Measurements from ENCODE around the gene UBE3B. TPM values are rescaled to one million over a fixed set of nuclear protein-coding genes. Genes with fewer than 3 reads are reported as not detected.

The UBE3B gene
- polyA plus RNA-seq, 1 donor from 2014 or later, result 23.3 TPM

DNA sequence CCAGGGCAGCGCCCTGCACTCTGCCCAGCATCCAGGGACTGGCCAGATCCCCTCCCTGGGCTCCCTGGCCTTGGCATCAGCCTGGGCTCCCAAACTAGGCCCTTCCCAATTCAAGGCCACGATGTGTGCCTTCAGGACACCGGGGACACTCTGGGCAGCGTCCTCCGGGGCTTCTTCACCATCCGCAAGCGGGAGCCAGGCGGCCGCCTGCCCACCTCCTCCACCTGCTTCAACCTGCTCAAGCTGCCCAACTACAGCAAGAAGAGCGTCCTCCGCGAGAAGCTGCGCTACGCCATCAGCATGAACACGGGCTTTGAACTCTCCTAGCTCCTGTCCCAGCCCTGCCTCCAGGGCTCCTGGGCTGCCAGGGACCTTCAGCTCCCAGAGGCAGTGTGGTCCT, 57.0 kb downstream of the UBE3B start:
- Mint-ChIP-seq H3K4me1 (no peaks in the 10 kb centered on the region), H3K27ac (no peak overlapping the region), H3K27me3 (no peaks in the 10 kb centered on the region), H3K36me3 (peaks cover 5% of the 10 kb centered on the region), H3K4me3 (no peak overlapping the region), H3K9me3 (no peaks in the 10 kb centered on the region)

DNA sequence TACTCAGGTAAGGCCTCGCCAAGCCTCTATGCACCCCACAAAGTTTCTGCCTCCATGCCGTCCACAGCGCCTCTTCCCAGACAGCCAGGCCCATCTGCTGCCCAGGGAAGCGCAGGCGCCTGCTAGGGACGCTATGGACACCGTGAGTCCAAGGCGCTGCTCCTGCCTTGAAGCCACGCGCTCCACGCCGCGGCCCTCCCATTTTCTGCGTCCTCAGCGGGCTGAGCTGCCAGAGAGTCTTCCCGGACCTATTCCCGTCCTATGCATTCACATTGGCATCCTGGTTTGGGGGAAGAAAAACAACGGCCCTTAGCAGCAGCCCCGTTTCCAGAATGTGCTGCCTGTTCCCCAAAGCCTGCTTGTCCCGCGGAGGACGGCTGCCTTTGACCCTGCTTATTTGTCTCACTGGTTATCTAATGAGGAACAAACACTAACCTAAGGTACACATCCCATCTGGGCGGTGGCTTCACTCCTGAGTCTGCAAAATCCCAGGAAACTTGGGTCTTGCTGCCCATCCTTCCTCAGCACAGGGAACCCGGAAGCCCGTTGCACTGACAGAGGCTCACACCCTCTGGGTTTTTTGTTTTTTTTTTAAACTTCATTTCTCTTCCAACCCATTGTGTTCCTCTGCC, 57.9 kb downstream of the UBE3B start:
- Mint-ChIP-seq H3K4me1 (no peaks in the 10 kb centered on the region), H3K27ac (no peak overlapping the region), H3K9me3 (no peaks in the 10 kb centered on the region), H3K4me3 (no peak overlapping the region), H3K36me3 (peaks cover 5% of the 10 kb centered on the region), H3K27me3 (no peaks in the 10 kb centered on the region)

DNA sequence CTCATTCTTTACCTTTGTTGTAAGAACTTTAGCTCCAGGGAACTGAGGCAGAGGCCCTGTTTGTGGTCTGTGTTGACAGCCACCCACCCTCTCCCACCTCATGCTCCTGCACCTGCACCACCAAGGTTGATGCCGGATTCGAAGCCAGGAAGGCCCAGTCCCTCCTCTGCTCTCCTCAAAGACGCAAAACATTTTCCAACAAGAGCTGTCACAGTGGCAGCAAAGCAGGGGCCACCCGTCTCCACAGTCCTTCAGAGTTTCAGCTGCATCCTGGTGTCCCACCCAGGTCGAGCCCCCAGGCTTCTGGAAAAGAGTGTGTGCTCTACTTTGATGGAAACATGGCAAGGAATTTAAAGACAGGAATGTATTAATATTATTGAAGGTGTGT, 58.4 kb downstream of the UBE3B start:
- no peak overlapping the region for H3K27ac Mint-ChIP-seq
- H3K4me1 Mint-ChIP-seq, result no peaks in the 10 kb centered on the region
- no peak overlapping the region for H3K4me3 Mint-ChIP-seq
- no peaks in the 10 kb centered on the region for H3K27me3 Mint-ChIP-seq
- H3K36me3 Mint-ChIP-seq, result peaks cover 5% of the 10 kb centered on the region
- no peaks in the 10 kb centered on the region for H3K9me3 Mint-ChIP-seq

DNA sequence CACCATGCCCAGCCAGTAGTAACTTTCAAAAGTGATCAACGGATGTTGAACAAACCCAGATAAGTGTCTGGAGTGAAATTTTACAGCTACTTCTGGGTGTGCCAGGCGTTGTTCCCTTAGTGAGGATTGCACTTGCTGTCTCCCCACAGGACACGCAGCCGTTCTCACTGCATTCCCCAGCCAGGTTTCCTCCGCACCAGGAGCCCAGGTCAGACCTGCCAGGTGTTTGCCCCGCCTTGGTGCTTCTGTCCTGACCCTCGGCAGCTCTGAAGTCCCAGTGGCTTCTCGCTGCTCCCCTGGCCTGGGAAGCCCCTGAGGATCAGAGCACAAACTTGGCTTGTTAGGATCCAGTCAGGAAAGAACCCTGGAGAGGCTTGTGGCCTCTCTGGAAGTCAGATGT, 59.7 kb downstream of the UBE3B start:
- H3K4me3 Mint-ChIP-seq, result no peak overlapping the region
- H3K4me1 Mint-ChIP-seq, result no peaks in the 10 kb centered on the region
- no peaks in the 10 kb centered on the region for H3K27me3 Mint-ChIP-seq
- peaks cover 4% of the 10 kb centered on the region for H3K36me3 Mint-ChIP-seq
- H3K9me3 Mint-ChIP-seq, result no peaks in the 10 kb centered on the region
- peak overlapping the region in 1 of 3 donors; percentile 71 for H3K27ac Mint-ChIP-seq

DNA sequence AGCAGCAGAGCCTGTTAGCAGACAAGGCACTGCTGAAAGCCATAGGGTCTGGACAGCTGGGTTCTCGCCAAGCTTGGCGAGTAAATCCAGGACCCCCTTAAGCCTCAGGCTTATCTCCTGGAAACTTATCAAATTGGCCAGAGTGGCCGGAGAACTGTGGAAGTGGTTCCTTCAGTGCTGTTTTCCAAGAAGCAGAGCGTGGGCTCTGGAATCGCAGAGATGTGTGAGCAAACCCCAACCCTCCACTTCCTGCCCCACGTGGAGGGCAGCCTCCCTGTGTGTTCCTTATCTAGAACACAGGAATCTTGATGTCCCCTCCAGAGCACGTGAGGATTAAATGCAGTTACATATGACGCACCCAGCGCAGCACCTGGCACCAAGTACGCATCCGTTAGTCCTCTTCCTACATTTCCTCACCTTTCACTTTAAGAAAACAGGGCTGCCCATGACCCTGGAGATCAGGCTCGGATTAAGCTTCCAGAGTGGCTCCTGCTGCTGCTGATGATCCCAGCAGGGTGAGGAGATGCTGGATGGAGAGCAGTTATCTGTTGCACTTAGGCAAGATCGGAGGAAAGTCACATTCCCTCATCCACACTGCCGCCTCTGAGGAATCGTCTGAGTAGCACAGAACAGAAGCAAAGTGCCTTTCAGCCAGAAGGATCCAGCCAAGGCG, 60.9 kb downstream of the UBE3B start:
- H3K36me3 Mint-ChIP-seq, result peaks cover 4% of the 10 kb centered on the region
- no peaks in the 10 kb centered on the region for H3K27me3 Mint-ChIP-seq
- no peaks in the 10 kb centered on the region for H3K9me3 Mint-ChIP-seq
- H3K4me1 Mint-ChIP-seq, result no peaks in the 10 kb centered on the region
- no peak overlapping the region for H3K27ac Mint-ChIP-seq
- H3K4me3 Mint-ChIP-seq, result no peak overlapping the region

DNA sequence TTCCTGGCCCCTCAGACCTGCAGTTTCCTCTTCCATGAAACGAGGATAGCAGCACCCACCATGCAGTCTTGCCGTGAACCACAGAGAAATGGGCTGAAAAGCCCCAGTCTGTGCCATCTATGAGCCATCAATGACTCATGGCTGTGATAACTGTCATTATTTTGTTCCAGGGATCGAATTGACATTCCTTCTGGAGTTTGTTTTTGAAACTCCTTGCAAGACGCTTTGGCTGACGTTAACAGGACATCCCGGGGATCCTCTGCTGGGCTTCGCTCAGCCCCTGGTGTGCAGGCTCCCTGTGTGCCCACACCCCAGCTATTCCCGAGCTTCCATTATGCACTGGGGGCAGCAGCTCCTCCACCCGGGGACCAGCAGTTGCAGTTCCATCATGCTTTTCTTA, 62.1 kb downstream of the UBE3B start:
- Mint-ChIP-seq H3K27me3 (no peaks in the 10 kb centered on the region), H3K27ac (no peak overlapping the region), H3K36me3 (peaks cover 2% of the 10 kb centered on the region), H3K4me1 (no peaks in the 10 kb centered on the region), H3K4me3 (peak overlapping the region in 1 of 4 donors; percentile 12), H3K9me3 (no peaks in the 10 kb centered on the region)

DNA sequence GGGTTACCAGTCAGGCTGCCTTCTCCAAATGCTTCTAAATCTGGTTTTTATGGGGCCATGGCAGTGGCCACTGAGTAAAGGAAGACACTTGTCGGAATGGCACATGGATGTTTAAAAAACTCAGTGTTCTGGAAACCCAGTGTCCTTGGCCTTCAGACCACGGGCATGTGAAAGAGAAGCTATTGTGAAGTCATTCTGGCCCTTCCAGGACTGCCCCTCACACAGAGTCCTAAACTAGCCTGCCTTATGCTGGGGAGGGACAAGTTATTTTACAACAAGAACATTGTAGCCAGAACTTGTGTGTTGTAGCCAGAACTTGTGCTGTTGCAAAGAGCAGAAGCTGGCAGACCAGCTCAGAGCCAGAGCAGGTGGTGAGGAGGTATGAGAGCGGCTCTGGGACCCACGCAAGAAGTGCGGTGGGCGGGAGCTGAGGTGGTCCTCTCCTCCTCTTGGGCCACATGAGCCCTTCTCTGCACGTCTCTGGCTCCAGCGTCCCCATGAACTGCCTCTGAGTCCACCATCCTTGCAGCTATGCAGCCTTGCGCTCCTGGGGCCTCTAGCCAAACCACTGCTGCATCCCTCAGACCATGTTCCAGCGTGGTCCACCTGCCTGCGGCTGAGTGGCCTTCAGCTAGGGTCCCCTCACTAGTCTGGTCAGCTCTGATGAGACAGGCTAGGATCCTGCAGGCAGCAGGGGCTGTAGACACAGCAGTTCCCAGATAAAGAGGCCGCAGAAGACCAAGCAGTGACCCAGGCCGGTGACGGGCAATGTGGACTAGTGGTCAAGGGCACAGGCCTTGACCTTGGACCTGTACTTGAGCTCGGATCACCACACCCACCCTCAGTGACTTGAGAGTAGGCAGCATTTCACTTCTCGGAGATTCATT, 63.3 kb downstream of the UBE3B start:
- peaks cover 2% of the 10 kb centered on the region for H3K36me3 Mint-ChIP-seq

DNA sequence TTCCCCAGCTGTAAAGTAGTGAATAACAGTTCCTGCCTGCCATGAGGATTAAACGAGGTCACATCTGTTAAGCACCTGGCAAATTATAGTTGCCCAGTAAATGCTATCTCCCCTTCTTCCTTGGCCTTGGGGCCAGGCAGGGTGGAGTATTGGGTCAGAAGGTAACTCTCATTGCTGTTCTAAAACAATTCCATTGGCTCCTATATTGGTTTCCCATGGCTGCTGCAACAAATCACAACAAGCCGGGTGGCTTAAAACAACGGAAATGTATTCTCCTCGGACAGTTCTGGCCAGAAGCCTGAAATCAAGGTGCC, 63.9 kb downstream of the UBE3B start:
- Mint-ChIP-seq H3K4me1 (no peaks in the 10 kb centered on the region), H3K27ac (no peak overlapping the region), H3K27me3 (no peaks in the 10 kb centered on the region), H3K9me3 (no peaks in the 10 kb centered on the region), H3K36me3 (peaks cover 2% of the 10 kb centered on the region), H3K4me3 (no peak overlapping the region)

More for the DNA sequence above, 63.3 kb downstream of the UBE3B start:
- no peaks in the 10 kb centered on the region for H3K4me1 Mint-ChIP-seq
- H3K27me3 Mint-ChIP-seq, result no peaks in the 10 kb centered on the region
- H3K4me3 Mint-ChIP-seq, result no peak overlapping the region
- H3K9me3 Mint-ChIP-seq, result no peaks in the 10 kb centered on the region
- H3K27ac Mint-ChIP-seq, result no peak overlapping the region

DNA sequence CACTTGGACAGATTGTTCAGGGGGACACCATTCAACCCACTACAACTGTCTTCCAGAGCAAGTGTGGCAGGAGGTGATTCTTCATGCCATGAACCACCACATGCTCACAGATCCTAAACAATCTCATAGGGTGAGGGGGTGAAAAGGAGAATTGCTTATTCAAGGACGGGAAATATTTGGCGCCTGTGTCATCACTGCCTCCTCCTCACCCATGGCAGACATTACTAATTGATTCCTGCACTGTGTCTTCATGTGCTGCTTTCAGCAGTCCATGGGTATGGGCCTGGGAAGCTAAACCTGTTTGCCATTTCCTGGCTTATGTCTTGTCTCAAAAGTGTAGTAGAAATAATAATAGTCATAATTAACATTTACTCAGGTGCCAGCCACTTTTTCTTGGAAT, 64.6 kb downstream of the UBE3B start:
- Mint-ChIP-seq H3K4me1 (no peaks in the 10 kb centered on the region), H3K27me3 (no peaks in the 10 kb centered on the region), H3K9me3 (no peaks in the 10 kb centered on the region), H3K4me3 (no peak overlapping the region), H3K27ac (no peak overlapping the region), H3K36me3 (no peaks in the 10 kb centered on the region)

DNA sequence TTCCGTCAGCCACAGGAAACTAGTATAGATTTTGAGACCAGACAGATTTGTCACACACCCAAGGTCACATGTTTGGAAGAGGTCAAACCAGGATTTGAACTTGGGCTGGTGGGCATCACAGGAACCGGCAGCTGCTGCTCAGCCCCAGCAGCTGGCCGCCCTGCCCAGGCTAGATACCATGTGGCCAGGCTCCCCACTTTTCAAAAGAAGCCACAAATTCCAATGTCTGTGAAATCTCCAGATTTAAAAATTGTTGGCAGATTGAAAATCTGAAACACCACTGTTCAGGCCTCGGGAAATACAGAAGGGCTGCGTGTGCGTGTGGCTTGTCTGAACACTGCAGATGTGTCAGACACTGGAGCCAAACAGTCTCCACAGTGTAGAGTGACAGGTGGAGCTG, 65.4 kb downstream of the UBE3B start:
- Mint-ChIP-seq H3K27ac (no peak overlapping the region), H3K4me3 (no peak overlapping the region), H3K9me3 (no peaks in the 10 kb centered on the region), H3K27me3 (no peaks in the 10 kb centered on the region), H3K4me1 (no peaks in the 10 kb centered on the region), H3K36me3 (no peaks in the 10 kb centered on the region)

DNA sequence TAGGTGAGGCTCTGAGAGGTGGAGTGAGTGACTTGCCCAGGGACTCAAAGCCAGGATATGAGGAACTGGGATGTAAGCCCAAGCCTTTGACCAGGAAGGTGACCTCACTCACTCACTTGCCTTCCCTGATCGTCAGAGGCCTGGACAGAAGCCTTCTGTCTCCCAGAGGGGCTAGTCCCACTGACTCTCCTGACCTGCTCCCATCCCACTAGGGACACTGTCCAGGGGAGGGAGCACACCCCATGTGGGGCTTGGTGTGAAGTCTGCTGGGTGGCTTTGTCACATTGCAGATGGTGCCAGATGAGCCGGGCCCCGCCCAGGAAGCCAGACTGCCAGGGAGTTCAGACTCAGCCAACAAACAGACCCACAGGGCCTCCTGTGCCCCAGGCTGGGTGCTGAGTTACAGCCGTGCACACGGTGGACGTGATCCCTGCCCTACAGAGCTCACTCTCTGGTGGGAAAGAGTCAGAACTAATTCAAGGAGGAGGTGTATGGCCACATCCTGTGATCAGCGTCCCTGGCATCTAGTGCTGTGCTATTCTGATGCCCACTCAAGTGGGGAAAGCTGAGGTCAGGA, 67.6 kb downstream of the UBE3B start:
- H3K27me3 Mint-ChIP-seq, result no peaks in the 10 kb centered on the region
- H3K4me3 Mint-ChIP-seq, result no peak overlapping the region
- H3K9me3 Mint-ChIP-seq, result no peaks in the 10 kb centered on the region
- peak overlapping the region in 1 of 3 donors; percentile 62 for H3K27ac Mint-ChIP-seq
- H3K4me1 Mint-ChIP-seq, result no peaks in the 10 kb centered on the region
- no peaks in the 10 kb centered on the region for H3K36me3 Mint-ChIP-seq

DNA sequence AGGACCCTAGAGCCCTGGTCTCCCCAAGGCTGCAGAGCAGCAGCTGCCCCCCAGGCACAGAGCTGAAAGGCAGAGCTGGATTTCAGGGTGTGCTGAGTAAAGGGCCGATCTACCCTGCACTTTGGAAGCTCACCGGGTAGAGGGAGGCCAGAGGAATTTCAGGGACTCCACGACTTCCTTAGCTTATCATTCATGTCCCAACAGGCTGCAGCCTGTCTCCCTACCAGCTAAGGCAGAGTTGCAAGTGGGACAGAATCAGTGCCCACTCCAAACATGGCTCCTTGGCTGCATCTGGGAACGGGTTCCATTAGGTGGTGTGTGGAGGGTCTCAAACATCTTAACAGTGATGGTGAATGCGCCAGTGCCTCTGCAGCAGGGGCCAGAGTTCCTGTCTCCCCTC, 68.4 kb downstream of the UBE3B start:
- Mint-ChIP-seq H3K27ac (no peak overlapping the region), H3K27me3 (no peaks in the 10 kb centered on the region), H3K36me3 (no peaks in the 10 kb centered on the region), H3K9me3 (no peaks in the 10 kb centered on the region), H3K4me1 (no peaks in the 10 kb centered on the region), H3K4me3 (no peak overlapping the region)

DNA sequence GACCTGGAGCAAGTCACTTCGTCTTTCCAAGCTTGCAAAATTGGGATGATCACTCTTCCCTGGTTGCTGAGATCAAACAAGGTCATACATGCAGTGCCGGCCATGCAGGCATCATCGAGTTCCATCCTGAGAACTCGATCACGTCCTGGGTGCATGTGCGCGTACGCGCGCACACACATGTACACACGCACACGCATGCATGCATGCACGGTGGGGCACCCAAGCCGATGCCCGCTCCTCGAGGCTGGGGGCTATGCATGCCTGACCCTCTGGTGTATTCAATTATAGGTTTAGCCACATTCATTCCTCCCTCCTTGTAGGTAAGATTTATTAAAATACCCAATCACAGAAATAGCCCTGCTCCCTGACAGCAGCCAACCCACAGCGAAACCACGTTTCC, 69.9 kb downstream of the UBE3B start:
- Mint-ChIP-seq H3K27me3 (no peaks in the 10 kb centered on the region), H3K4me3 (no peak overlapping the region), H3K36me3 (no peaks in the 10 kb centered on the region), H3K27ac (no peak overlapping the region), H3K9me3 (no peaks in the 10 kb centered on the region), H3K4me1 (no peaks in the 10 kb centered on the region)

DNA sequence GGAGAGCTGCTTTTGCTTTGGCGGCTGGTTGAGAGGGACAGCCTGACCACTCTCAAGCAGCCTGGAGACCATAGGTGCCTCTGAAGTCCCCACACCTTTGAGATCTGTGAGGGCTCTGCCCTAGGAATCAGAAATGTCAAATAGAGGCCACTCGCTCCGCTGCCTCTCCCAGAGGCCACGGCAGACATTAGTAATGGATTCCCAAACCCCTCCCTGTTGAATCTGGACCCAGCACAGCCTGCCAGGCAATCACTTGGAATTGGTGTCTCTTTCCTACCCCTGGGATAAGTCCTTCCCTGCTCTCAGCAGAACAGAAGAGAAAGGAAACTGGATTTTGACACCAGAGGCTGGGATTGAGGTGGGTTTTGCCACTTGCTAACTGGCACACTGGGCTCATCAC, 70.8 kb downstream of the UBE3B start:
- H3K27me3 Mint-ChIP-seq, result no peaks in the 10 kb centered on the region
- peaks cover 0 to 3% (median 2%) of the 10 kb centered on the region in 3 donors for H3K4me1 Mint-ChIP-seq
- H3K9me3 Mint-ChIP-seq, result no peaks in the 10 kb centered on the region
- H3K36me3 Mint-ChIP-seq, result no peaks in the 10 kb centered on the region
- no peak overlapping the region for H3K4me3 Mint-ChIP-seq
- H3K27ac Mint-ChIP-seq, result no peak overlapping the region

DNA sequence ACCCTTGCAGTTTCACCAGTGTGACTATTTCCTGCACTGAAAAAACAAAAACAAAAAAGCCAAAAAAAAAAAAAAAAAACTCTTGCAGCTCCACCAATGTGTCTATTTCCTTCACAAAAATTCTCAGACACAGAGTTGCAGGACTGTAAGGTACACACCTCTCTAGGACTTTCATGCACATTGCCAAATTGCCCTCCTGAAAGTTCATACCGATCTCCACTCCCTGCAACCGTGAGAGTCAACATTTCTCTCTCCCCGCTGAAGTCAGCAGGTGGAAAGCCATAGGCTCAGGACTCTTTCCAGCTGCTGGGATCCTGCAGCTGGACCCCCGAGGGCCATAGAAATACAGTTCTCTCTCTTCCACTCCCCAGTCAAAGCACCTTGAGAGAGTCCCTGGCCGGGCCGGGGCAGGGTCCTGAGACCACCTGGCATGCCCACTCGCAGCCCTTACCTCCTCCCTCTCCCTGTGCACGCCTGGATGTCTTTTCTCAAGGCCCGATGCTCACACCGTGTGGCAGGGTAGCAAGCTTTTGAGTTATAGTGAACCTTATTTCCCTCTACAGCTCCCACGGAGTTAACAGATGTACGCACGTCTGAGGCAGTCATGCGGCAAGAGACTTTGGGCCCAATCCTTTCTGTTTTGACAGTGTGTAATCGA, 72.3 kb downstream of the UBE3B start:
- H3K27ac Mint-ChIP-seq, result no peak overlapping the region
- no peaks in the 10 kb centered on the region for H3K27me3 Mint-ChIP-seq
- H3K36me3 Mint-ChIP-seq, result no peaks in the 10 kb centered on the region
- H3K4me1 Mint-ChIP-seq, result peaks cover 0 to 3% (median 2%) of the 10 kb centered on the region in 3 donors
- H3K9me3 Mint-ChIP-seq, result no peaks in the 10 kb centered on the region
- no peak overlapping the region for H3K4me3 Mint-ChIP-seq

Data from IgD-negative memory B cell (primary cell).